Measurements from ENCODE around the gene TREX2. TPM values are rescaled to one million over a fixed set of nuclear protein-coding genes. Genes with fewer than 3 reads are reported as not detected.
A peak's percentile ranks its signal among the peaks of the same experiment; 100 is the strongest.

Gene TREX2
- total RNA-seq, 4 donors from 2014 or later: 0.78 to 2.3 (median 1.2) TPM; not detected in 1

- 87% methylated on average over 5 of the region's 5 CpGs for WGBS
- Histone ChIP-seq H3K36me3 (peaks cover 0 to 40% (median 12%) of the 10 kb centered on the region in 4 donors), H3K4me3 (no peak overlapping the region), H3K9me3 (no peaks in the 10 kb centered on the region), H3K27ac (replicated peaks in 1 of 4) (no peak overlapping the region), H3K27me3 (no peaks in the 10 kb centered on the region), H3K4me1 (peaks cover 0 to 12% (median 11%) of the 10 kb centered on the region in 4 donors)
- TF ChIP-seq POLR2A (IDR thresholded peaks at IDR 0.05; ENCODE audit: low read depth): no peak
- no peak for TF ChIP-seq CTCF (IDR thresholded peaks at IDR 0.05)
- no peak for TF ChIP-seq EP300 (IDR thresholded peaks at IDR 0.05)
- TF ChIP-seq POLR2AphosphoS5 (IDR thresholded peaks at IDR 0.05): no peak
- DNase-seq (ENCODE audit: extremely low spot score): no peak
- intact Hi-C loops (cut with DNase I): no loop called here
Observed at GRCh38 chrX:153464116-153464515, 18.3 kb upstream of the TREX2 start.

- no peak overlapping the region for H3K27ac ChIP-seq (replicated peaks in 1 of 4)
- peaks cover 0 to 40% (median 12%) of the 10 kb centered on the region in 4 donors for H3K36me3 ChIP-seq
- intact Hi-C loops (cut with DNase I): no loop called here
- no peaks in the 10 kb centered on the region for H3K9me3 ChIP-seq
- no peak overlapping the region for H3K4me3 ChIP-seq
- DNase-seq (ENCODE audit: extremely low spot score): no peak
- 91% methylated on average over 12 of the region's 12 CpGs for WGBS
- H3K4me1 ChIP-seq: peaks cover 0 to 7% (median 5%) of the 10 kb centered on the region in 4 donors
- no peaks in the 10 kb centered on the region for H3K27me3 ChIP-seq
- TF ChIP-seq CTCF (IDR thresholded peaks at IDR 0.05): no peak
- TF ChIP-seq EP300 (IDR thresholded peaks at IDR 0.05): no peak
- TF ChIP-seq POLR2AphosphoS5 (IDR thresholded peaks at IDR 0.05): no peak
- TF ChIP-seq POLR2A (IDR thresholded peaks at IDR 0.05; ENCODE audit: low read depth): no peak
Observed at GRCh38 chrX:153463556-153463955, 17.7 kb upstream of the TREX2 start.

- Histone ChIP-seq H3K36me3 (peaks cover 0 to 38% (median 12%) of the 10 kb centered on the region in 4 donors), H3K27me3 (no peaks in the 10 kb centered on the region), H3K27ac (replicated peaks in 1 of 4) (no peak overlapping the region), H3K4me3 (no peak overlapping the region), H3K4me1 (peaks cover 0 to 5% (median 2%) of the 10 kb centered on the region in 4 donors), H3K9me3 (no peaks in the 10 kb centered on the region)
- intact Hi-C loops (cut with DNase I): no loop called here
- DNase-seq (ENCODE audit: extremely low spot score): no peak
- TF ChIP-seq POLR2A (IDR thresholded peaks at IDR 0.05; ENCODE audit: low read depth) (no peak), CTCF (IDR thresholded peaks at IDR 0.05) (no peak), POLR2AphosphoS5 (IDR thresholded peaks at IDR 0.05) (no peak), EP300 (IDR thresholded peaks at IDR 0.05) (no peak)
- whole genome bisulfite sequencing: 95% methylated on average over 5 of the region's 6 CpGs
Observed at GRCh38 chrX:153463031-153463430, 17.2 kb upstream of the TREX2 start.

GRCh38 chrX:153462291-153462690, 16.4 kb upstream of the TREX2 start:
- peaks cover 0 to 9% (median 0%) of the 10 kb centered on the region in 4 donors for H3K4me1 ChIP-seq
- no peak for TF ChIP-seq EP300 (IDR thresholded peaks at IDR 0.05)
- TF ChIP-seq POLR2A (IDR thresholded peaks at IDR 0.05; ENCODE audit: low read depth): no peak
- TF ChIP-seq POLR2AphosphoS5 (IDR thresholded peaks at IDR 0.05): no peak
- no peak for TF ChIP-seq CTCF (IDR thresholded peaks at IDR 0.05)
- DNase-seq (ENCODE audit: extremely low spot score): no peak
- H3K27me3 ChIP-seq: no peaks in the 10 kb centered on the region
- no peaks in the 10 kb centered on the region for H3K9me3 ChIP-seq
- H3K36me3 ChIP-seq: peaks cover 0 to 37% (median 12%) of the 10 kb centered on the region in 4 donors
- H3K4me3 ChIP-seq: no peak overlapping the region
- 76% methylated on average over 9 of the region's 10 CpGs for WGBS
- intact Hi-C loops (cut with DNase I): no loop called here
- H3K27ac ChIP-seq (replicated peaks in 1 of 4): no peak overlapping the region

- WGBS: 75% methylated on average over 6 of the region's 7 CpGs
- H3K9me3 ChIP-seq: no peaks in the 10 kb centered on the region
- peaks cover 6 to 22% (median 10%) of the 10 kb centered on the region in 4 donors for H3K4me1 ChIP-seq
- H3K36me3 ChIP-seq: peaks cover 0 to 43% (median 16%) of the 10 kb centered on the region in 4 donors
- H3K27me3 ChIP-seq: no peaks in the 10 kb centered on the region
- no peak for DNase-seq (ENCODE audit: extremely low spot score)
- intact Hi-C loops (cut with DNase I): no loop called here
- TF ChIP-seq POLR2A (IDR thresholded peaks at IDR 0.05; ENCODE audit: low read depth) (no peak), EP300 (IDR thresholded peaks at IDR 0.05) (no peak), POLR2AphosphoS5 (IDR thresholded peaks at IDR 0.05) (no peak), CTCF (IDR thresholded peaks at IDR 0.05) (peak; percentile 26 to 56 (median 30))
- no peak overlapping the region for H3K27ac ChIP-seq (replicated peaks in 1 of 4)
- H3K4me3 ChIP-seq: no peak overlapping the region
Observed at GRCh38 chrX:153460826-153461225, 15.0 kb upstream of the TREX2 start.

Data from esophagus muscularis mucosa (tissue), 4 donors.